ENCODE results near the gene VCPKMT.

GRCh38 chr14:50113381-50114035, 2.9 kb downstream of the VCPKMT start:
- no peak for TF ChIP-seq CTBP1 (IDR thresholded peaks at IDR 0.05; ENCODE audit: borderline replicate concordance)
- no peak for TF ChIP-seq NFRKB (IDR thresholded peaks at IDR 0.05)
- TF ChIP-seq SP1 (IDR thresholded peaks at IDR 0.05) = no peak

All from HEK293T (cell line).